Epithelial cell of proximal tubule (primary cell): Measurements from ENCODE around the gene C5orf46. TPM values are rescaled to one million over a fixed set of nuclear protein-coding genes. Genes with fewer than 3 reads are reported as not detected.

Experiments
- DNase-seq: peaks from one replicate; pipeline ENCODE4 v3.0.0-alpha.2; 2011; ENCODE audit warnings: low read depth
- H3K4me3 ChIP-seq: 2 replicates; pipeline ENCODE4 v1.5.1; 2011; ENCODE audit warnings: low read depth, mild to moderate bottlenecking, low read length
- CTCF ChIP-seq: conservative IDR thresholded peaks from 2 replicates; pipeline ENCODE4 v1.5.1; 2012; ENCODE audit warnings: low read depth, mild to moderate bottlenecking, low read length
- total RNA-seq: library from RNA; depleted of rRNA; stranded (reverse); fragments of >200 nt; gene quantifications from 2 replicates; pipeline ENCODE4 v1.2.3, GENCODE V29; 2015

The C5orf46 gene
- total RNA-seq, 1 donor from 2014 or later, result not detected

- DNase-seq, result no peak
- TF ChIP-seq CTCF, result no peak
- no peak overlapping the region for H3K4me3 ChIP-seq
Observed at GRCh38 chr5:147913786-147914185, 7.4 kb upstream of the C5orf46 start.

GRCh38 chr5:147912011-147912410 is 5.7 kb upstream of the C5orf46 start:
- DNase-seq, result no peak
- H3K4me3 ChIP-seq, result no peak overlapping the region
- TF ChIP-seq CTCF, result no peak

- TF ChIP-seq CTCF, result no peak
- DNase-seq, result no peak
- H3K4me3 ChIP-seq, result no peak overlapping the region
Observed at GRCh38 chr5:147911427-147911826, 5.1 kb upstream of the C5orf46 start.

- no peak for TF ChIP-seq CTCF
- no peak for DNase-seq
- H3K4me3 ChIP-seq, result no peak overlapping the region
Observed at GRCh38 chr5:147904110-147904509, 2.2 kb downstream of the C5orf46 start.

GRCh38 chr5:147902609-147903115 is 3.7 kb downstream of the C5orf46 start:
- no peak overlapping the region for H3K4me3 ChIP-seq
- DNase-seq, result no peak
- TF ChIP-seq CTCF, result no peak

GRCh38 chr5:147901599-147902039 is 4.7 kb downstream of the C5orf46 start:
- no peak for DNase-seq
- TF ChIP-seq CTCF, result no peak
- no peak overlapping the region for H3K4me3 ChIP-seq

- H3K4me3 ChIP-seq, result no peak overlapping the region
- TF ChIP-seq CTCF, result no peak
- no peak for DNase-seq
Observed at GRCh38 chr5:147898875-147899401, 7.4 kb downstream of the C5orf46 start.
